MM.1S (cell line): ENCODE measurements around the gene VAPA.

Experiments
- EZH2phosphoT487 ChIP-seq: fragments of 300-600 bp; sonication (generic); IDR thresholded peaks from 2 replicates; pipeline ENCODE4 v1.6.1; 2018; ENCODE audit warnings: antibody characterized with exemption, low read length
- TF ChIP-seq, protein P1 (sequence below): fragments of 300-600 bp; sonication (generic); IDR thresholded peaks from 2 replicates; pipeline ENCODE4 v1.5.1; 2016; ENCODE audit warnings: antibody characterized with exemption, low read length, mixed read lengths

- TF ChIP-seq, protein P1, sequence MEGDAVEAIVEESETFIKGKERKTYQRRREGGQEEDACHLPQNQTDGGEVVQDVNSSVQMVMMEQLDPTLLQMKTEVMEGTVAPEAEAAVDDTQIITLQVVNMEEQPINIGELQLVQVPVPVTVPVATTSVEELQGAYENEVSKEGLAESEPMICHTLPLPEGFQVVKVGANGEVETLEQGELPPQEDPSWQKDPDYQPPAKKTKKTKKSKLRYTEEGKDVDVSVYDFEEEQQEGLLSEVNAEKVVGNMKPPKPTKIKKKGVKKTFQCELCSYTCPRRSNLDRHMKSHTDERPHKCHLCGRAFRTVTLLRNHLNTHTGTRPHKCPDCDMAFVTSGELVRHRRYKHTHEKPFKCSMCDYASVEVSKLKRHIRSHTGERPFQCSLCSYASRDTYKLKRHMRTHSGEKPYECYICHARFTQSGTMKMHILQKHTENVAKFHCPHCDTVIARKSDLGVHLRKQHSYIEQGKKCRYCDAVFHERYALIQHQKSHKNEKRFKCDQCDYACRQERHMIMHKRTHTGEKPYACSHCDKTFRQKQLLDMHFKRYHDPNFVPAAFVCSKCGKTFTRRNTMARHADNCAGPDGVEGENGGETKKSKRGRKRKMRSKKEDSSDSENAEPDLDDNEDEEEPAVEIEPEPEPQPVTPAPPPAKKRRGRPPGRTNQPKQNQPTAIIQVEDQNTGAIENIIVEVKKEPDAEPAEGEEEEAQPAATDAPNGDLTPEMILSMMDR = no peak
- TF ChIP-seq EZH2phosphoT487 = no peak
Measured at GRCh38 chr18:9910071-9910470, 3.7 kb upstream of the VAPA start.
